Natural killer cell (primary cell): Measurements from ENCODE around the gene FAM184B. TPM values are rescaled to one million over a fixed set of nuclear protein-coding genes. Genes with fewer than 3 reads are reported as not detected.
"Not testable (repeated sequence)": the region's sequence is repeated elsewhere in the genome, so short reads cannot be mapped to it uniquely, and the experiment has no call there.

Source experiments
- ATAC-seq, 3 donors: fragments of 150-1000 bp in 2 of 3; fragments of 200-7000 bp in 1 of 3; cut with Tn5 transposase; 1 replicate in 1 of 3; 2 replicates in 2 of 3; pipeline ENCODE4 v1.10.0; 2021; ENCODE audit warnings: mild to moderate bottlenecking in 2 of 3, moderate library complexity in 2 of 3
- DNase-seq, 2 donors: peaks; one replicate each; pipeline versions ENCODE4 v3.0.0 to v3.0.0-alpha.2; 2013 to 2021; ENCODE audit warnings: mixed read lengths in 1 of 2
- H3K27ac ChIP-seq: one replicate; pipeline ENCODE4 v1.5.1; 2013; ENCODE audit warnings: mild to moderate bottlenecking, low read length
- H3K27me3 ChIP-seq: one replicate; pipeline ENCODE4 v1.6.1; 2013; ENCODE audit warnings: low read length; ENCODE audit not compliant: control insufficient read depth, insufficient read depth
- H3K36me3 ChIP-seq: one replicate; pipeline ENCODE4 v1.6.1; 2013; ENCODE audit warnings: low read length; ENCODE audit not compliant: control insufficient read depth, insufficient read depth
- H3K4me1 ChIP-seq: one replicate; pipeline ENCODE4 v1.6.1; 2013; ENCODE audit warnings: low read length; ENCODE audit not compliant: control insufficient read depth, insufficient read depth
- H3K4me3 ChIP-seq: one replicate; pipeline ENCODE4 v1.5.1; 2013; ENCODE audit warnings: low read length
- H3K9me3 ChIP-seq: one replicate; pipeline ENCODE4 v1.6.1; 2013; ENCODE audit warnings: low read length; ENCODE audit not compliant: control insufficient read depth, insufficient read depth
- H3K27ac Mint-ChIP-seq, 2 donors: one replicate each; pipeline ENCODE4 v1.8.0; 2022; ENCODE audit warnings: mild to moderate bottlenecking in 2 of 2, mixed read lengths in 2 of 2, moderate library complexity in 1 of 2
- H3K27me3 Mint-ChIP-seq, 2 donors: one replicate each; pipeline ENCODE4 v1.8.0; 2022; ENCODE audit warnings: low read depth in 2 of 2, mixed read lengths in 2 of 2
- H3K36me3 Mint-ChIP-seq: one replicate; pipeline ENCODE4 v1.8.0; 2022; ENCODE audit warnings: mixed read lengths
- H3K4me1 Mint-ChIP-seq, 2 donors: one replicate each; pipeline ENCODE4 v1.8.0; 2022; ENCODE audit warnings: mixed read lengths in 2 of 2
- H3K4me3 Mint-ChIP-seq: one replicate; pipeline ENCODE4 v1.8.0; 2022; ENCODE audit warnings: mild to moderate bottlenecking, moderate library complexity, mixed read lengths
- H3K9me3 Mint-ChIP-seq, 2 donors: one replicate each; pipeline ENCODE4 v1.8.0; 2022; ENCODE audit warnings: mixed read lengths in 2 of 2
- CTCF ChIP-seq: fragments of 200-600 bp; IDR thresholded peaks from one replicate; pipeline ENCODE4 v1.8.0; 2022; ENCODE audit warnings: antibody characterized with exemption
- WGBS: methylation state at CpG from one replicate; pipeline ENCODE4 v1.1.7; 2013; ENCODE audit warnings: missing lambda C conversion rate; ENCODE audit not compliant: insufficient coverage; 5-methylcytosine and 5-hydroxymethylcytosine counted together
- intact Hi-C: fragments of 100-400 bp; cut with micrococcal nuclease; formaldehyde crosslinking; loops from one replicate; pipeline ENCODE4 v1.14.2; 2022
- total RNA-seq, 4 donors: library from RNA; stranded (reverse); fragments of 120-200 nt in 1 of 4; gene quantifications; one replicate each; pipeline versions ENCODE4 v1.2.3 to v1.2.4, GENCODE V29; 2013 to 2022

FAM184B gene
- total RNA-seq, 3 donors from 2014 or later (not counting 1 experiment from before 2014, with no cell fraction given) = 0.05 TPM; not detected in 2

GRCh38 chr4:17687237-17687857 lies 94.1 kb downstream of the FAM184B start:
- ATAC-seq (no peak), DNase-seq (no peak)
- Histone ChIP-seq H3K4me3 (no peak overlapping the region), H3K9me3 (no peaks in the 10 kb centered on the region), H3K4me1 (no peaks in the 10 kb centered on the region), H3K27me3 (no peaks in the 10 kb centered on the region), H3K36me3 (no peaks in the 10 kb centered on the region), H3K27ac (no peak overlapping the region)
- 92% methylated on average over 10 of the region's 10 CpGs for WGBS
- Mint-ChIP-seq H3K27ac (no peak overlapping the region), H3K4me1 (no peaks in the 10 kb centered on the region), H3K9me3 (no peaks in the 10 kb centered on the region), H3K27me3 (no peaks in the 10 kb centered on the region), H3K36me3 (no peaks in the 10 kb centered on the region), H3K4me3 (no peak overlapping the region)
- intact Hi-C loops = no loop called here
- no peak for TF ChIP-seq CTCF

GRCh38 chr4:17684648-17685047 lies 96.8 kb downstream of the FAM184B start:
- H3K9me3 ChIP-seq, H3K9me3 Mint-ChIP-seq, H3K27me3 ChIP-seq, intact Hi-C loops, H3K27ac Mint-ChIP-seq, H3K27me3 Mint-ChIP-seq, ATAC-seq, H3K36me3 Mint-ChIP-seq, DNase-seq, H3K27ac ChIP-seq, H3K4me3 Mint-ChIP-seq, H3K4me1 ChIP-seq, H3K36me3 ChIP-seq, H3K4me3 ChIP-seq, H3K4me1 Mint-ChIP-seq: not testable (repeated sequence)
- 65% methylated on average over 3 of the region's 4 CpGs for WGBS

- no peak for TF ChIP-seq CTCF
- Mint-ChIP-seq H3K9me3 (no peaks in the 10 kb centered on the region), H3K4me3 (no peak overlapping the region), H3K36me3 (no peaks in the 10 kb centered on the region), H3K27ac (no peak overlapping the region), H3K27me3 (peaks cover 6 to 13% of the 10 kb centered on the region in 2 donors), H3K4me1 (no peaks in the 10 kb centered on the region)
- no peaks in the 10 kb centered on the region for H3K36me3 ChIP-seq
- H3K27me3 ChIP-seq = no peaks in the 10 kb centered on the region
- DNase-seq (no peak), ATAC-seq (no peak)
- H3K4me1 ChIP-seq = no peaks in the 10 kb centered on the region
- no peak overlapping the region for H3K27ac ChIP-seq
- WGBS = 90% methylated on average over 1 of the region's 2 CpGs
- intact Hi-C loops = no loop called here
- no peak overlapping the region for H3K4me3 ChIP-seq
- H3K9me3 ChIP-seq = no peaks in the 10 kb centered on the region
Measured at GRCh38 chr4:17682222-17682566, 99.2 kb downstream of the FAM184B start.

- H3K4me1 ChIP-seq = no peaks in the 10 kb centered on the region
- H3K27ac Mint-ChIP-seq = no peak overlapping the region
- H3K4me3 Mint-ChIP-seq = no peak overlapping the region
- no peak for ATAC-seq
- H3K27me3 Mint-ChIP-seq = peaks cover 6 to 16% of the 10 kb centered on the region in 2 donors
- no peaks in the 10 kb centered on the region for H3K9me3 Mint-ChIP-seq
- H3K4me1 Mint-ChIP-seq = no peaks in the 10 kb centered on the region
- H3K9me3 ChIP-seq = no peaks in the 10 kb centered on the region
- no peak for TF ChIP-seq CTCF
- no peaks in the 10 kb centered on the region for H3K36me3 ChIP-seq
- intact Hi-C loops = no loop called here
- 69% methylated on average over 5 of the region's 7 CpGs for WGBS
- H3K27ac ChIP-seq = no peak overlapping the region
- H3K27me3 ChIP-seq = no peaks in the 10 kb centered on the region
- no peak for DNase-seq
- no peak overlapping the region for H3K4me3 ChIP-seq
- H3K36me3 Mint-ChIP-seq = no peaks in the 10 kb centered on the region
Measured at GRCh38 chr4:17681281-17682221, 99.9 kb downstream of the FAM184B start.
